Uterus (tissue), 4 donors: ENCODE data around the gene EPHA2. TPM values are rescaled to one million over a fixed set of nuclear protein-coding genes. Genes with fewer than 3 reads are reported as not detected.
"Not testable (repeated sequence)": the region's sequence is repeated elsewhere in the genome, so short reads cannot be mapped to it uniquely, and the experiment has no call there.

Experiments used
- DNase-seq, 2 donors: peaks; one replicate each; pipeline ENCODE4 v3.0.0-alpha.2; 2019 to 2020
- H3K27ac ChIP-seq, 2 donors: fragments of 200-600 bp; sonication (generic); 1 replicate in 1 of 2; 2 replicates in 1 of 2; pipeline ENCODE4 v1.5.1; 2016 to 2018
- H3K27me3 ChIP-seq, 2 donors: fragments of 200-600 bp; sonication (generic); one replicate each; pipeline ENCODE4 v1.5.1; 2018 to 2019; ENCODE audit warnings: control low read depth in 1 of 2
- H3K36me3 ChIP-seq, 2 donors: fragments of 200-600 bp; sonication (generic); one replicate each; pipeline ENCODE4 v1.5.1; 2019; ENCODE audit warnings: control low read depth in 1 of 2
- H3K4me1 ChIP-seq, 2 donors: fragments of 200-600 bp; sonication (generic); one replicate each; pipeline ENCODE4 v1.5.1; 2018 to 2019; ENCODE audit warnings: control low read depth in 1 of 2
- H3K4me3 ChIP-seq, 2 donors: fragments of 200-600 bp; sonication (generic); 1 replicate in 1 of 2; 2 replicates in 1 of 2; pipeline ENCODE4 v1.5.1; 2018 to 2019; ENCODE audit warnings: mild to moderate bottlenecking in 1 of 2
- H3K9me3 ChIP-seq, 2 donors: fragments of 200-600 bp; sonication (generic); one replicate each; pipeline ENCODE4 v1.5.1; 2019; ENCODE audit warnings: control low read depth in 1 of 2
- POLR2A ChIP-seq, 2 donors: fragments of 450-650 bp; IDR thresholded peaks; one replicate each; pipeline ENCODE4 v1.6.1; 2016; ENCODE audit warnings: antibody characterized with exemption in 2 of 2, mild to moderate bottlenecking in 1 of 2, moderate library complexity in 1 of 2
- intact Hi-C: fragments of 100-400 bp; cut with DNase I; formaldehyde crosslinking; loops from one replicate; pipeline ENCODE4 v1.15.1; 2023; ENCODE audit warnings: low total_unique reads
- total RNA-seq, 4 donors: library from RNA; depleted of rRNA in 3 of 4; stranded (reverse); fragments of >200 nt in 3 of 4; gene quantifications; one replicate each; pipeline versions ENCODE4 v1.1.0 to v1.2.4, GENCODE V29; 2014 to 2023
- TF ChIP-seq, protein P1 (sequence below), 4 experiments: fragments of 200-600 bp in 2 of 4; fragments of 450-650 bp in 2 of 4; sonication (generic) in 2 of 4; IDR thresholded peaks; one replicate each; pipeline ENCODE4 v1.5.1; 2016 to 2019; ENCODE audit warnings: antibody characterized with exemption in 4 of 4, mild to moderate bottlenecking in 2 of 4, moderate library complexity in 1 of 4
- donor health status: DM: yes; HTN: yes; CAD: no.

The EPHA2 gene
- total RNA-seq, 4 donors from 2014 or later = 2.4 to 32.9 (median 16.3) TPM

DNA sequence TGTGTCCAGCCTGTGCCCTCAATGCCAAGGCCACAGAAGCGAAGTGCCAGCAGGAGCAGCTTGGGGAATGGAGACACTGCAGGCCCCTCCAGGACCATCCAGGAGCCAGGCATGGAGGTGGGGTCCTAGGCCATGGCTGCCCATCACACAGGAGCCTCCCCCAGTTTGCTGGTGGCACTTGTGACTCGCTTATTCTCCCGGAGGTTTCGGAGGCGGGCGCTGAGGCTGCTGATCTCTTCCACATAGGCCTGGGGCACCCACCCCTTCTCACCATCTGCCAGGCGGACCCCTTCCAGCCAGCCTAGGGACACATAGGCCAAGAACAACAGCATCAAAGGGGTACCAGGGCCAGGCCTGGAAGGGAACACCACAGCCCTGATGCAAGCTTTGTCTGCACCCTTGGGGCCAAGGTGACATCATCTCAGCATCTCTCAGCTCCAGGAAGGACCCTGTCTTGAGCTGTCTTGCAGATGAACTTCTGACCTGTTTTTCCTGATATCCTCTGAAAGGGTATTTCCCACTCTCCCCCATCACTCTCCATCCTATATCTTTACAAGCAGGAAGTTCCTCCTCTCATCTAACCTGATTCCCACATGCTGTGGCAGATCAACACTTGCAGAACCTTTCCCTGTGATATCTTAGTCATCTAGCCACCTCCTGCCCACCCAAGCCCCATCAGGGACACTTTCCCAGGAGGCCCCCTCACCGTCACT lies 42.7 kb upstream of the EPHA2 start:
- no peaks in the 10 kb centered on the region for H3K9me3 ChIP-seq
- H3K27ac ChIP-seq = peak overlapping the region in 1 of 2 donors; percentile 48
- intact Hi-C loops = no loop called here
- H3K4me3 ChIP-seq = no peak overlapping the region
- no peak for DNase-seq
- peaks cover 0 to 5% of the 10 kb centered on the region in 2 donors for H3K4me1 ChIP-seq
- no peak for TF ChIP-seq POLR2A (IDR thresholded peaks at IDR 0.05)
- TF ChIP-seq, protein P1, sequence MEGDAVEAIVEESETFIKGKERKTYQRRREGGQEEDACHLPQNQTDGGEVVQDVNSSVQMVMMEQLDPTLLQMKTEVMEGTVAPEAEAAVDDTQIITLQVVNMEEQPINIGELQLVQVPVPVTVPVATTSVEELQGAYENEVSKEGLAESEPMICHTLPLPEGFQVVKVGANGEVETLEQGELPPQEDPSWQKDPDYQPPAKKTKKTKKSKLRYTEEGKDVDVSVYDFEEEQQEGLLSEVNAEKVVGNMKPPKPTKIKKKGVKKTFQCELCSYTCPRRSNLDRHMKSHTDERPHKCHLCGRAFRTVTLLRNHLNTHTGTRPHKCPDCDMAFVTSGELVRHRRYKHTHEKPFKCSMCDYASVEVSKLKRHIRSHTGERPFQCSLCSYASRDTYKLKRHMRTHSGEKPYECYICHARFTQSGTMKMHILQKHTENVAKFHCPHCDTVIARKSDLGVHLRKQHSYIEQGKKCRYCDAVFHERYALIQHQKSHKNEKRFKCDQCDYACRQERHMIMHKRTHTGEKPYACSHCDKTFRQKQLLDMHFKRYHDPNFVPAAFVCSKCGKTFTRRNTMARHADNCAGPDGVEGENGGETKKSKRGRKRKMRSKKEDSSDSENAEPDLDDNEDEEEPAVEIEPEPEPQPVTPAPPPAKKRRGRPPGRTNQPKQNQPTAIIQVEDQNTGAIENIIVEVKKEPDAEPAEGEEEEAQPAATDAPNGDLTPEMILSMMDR (IDR thresholded peaks at IDR 0.05) = no peak
- H3K27me3 ChIP-seq = no peaks in the 10 kb centered on the region
- no peaks in the 10 kb centered on the region for H3K36me3 ChIP-seq

DNA sequence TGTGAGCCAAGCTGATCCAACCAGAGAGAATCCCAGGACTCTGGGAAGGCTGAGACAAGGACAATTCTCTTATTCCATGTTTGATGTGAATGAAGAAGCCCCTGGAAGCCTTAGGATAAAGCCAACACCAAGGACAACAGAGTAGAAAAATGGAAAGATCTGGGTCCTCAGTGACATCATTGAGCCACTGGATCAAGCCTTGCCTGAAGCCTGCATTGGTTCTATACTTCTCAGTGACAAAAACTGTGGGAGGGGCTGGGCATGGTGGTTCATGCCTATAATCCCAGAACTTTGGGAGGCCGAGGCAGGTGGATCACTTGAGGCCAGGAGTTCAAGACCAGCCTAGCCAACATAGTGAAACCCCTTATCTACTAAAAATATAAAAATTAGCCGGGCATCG lies 41.0 kb upstream of the EPHA2 start:
- H3K9me3 ChIP-seq = no peaks in the 10 kb centered on the region
- peaks cover 0 to 5% of the 10 kb centered on the region in 2 donors for H3K4me1 ChIP-seq
- no peak overlapping the region for H3K4me3 ChIP-seq
- no peak for DNase-seq
- H3K36me3 ChIP-seq = no peaks in the 10 kb centered on the region
- no peaks in the 10 kb centered on the region for H3K27me3 ChIP-seq
- peak overlapping the region; percentile 65 to 82 for H3K27ac ChIP-seq
- intact Hi-C loops = no loop called here
- TF ChIP-seq, protein P1 (IDR thresholded peaks at IDR 0.05) = no peak
- no peak for TF ChIP-seq POLR2A (IDR thresholded peaks at IDR 0.05)

DNA sequence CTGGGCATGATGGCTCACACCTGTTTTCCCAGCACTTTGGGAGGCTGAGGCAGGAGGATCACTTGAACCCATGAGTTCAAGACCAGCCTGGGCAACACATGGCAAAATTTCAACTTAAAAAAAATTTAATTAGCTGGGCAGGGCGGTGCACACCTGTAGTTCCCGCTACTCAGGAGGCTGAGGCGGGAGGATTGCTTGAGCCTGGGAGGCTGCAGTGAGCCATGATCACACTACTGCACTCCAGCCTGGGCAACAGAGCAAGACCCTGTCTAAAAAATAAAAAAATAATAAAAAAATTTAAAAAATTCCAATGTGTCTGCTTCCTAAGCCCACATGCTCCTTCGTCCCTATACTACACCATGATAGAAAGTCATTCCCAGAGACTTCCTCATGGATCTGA lies 40.3 kb upstream of the EPHA2 start:
- intact Hi-C loops, H3K36me3 ChIP-seq, DNase-seq, H3K9me3 ChIP-seq, H3K4me3 ChIP-seq, H3K27me3 ChIP-seq, H3K4me1 ChIP-seq: not testable (repeated sequence)
- peak overlapping the region; percentile 65 to 82 for H3K27ac ChIP-seq

DNA sequence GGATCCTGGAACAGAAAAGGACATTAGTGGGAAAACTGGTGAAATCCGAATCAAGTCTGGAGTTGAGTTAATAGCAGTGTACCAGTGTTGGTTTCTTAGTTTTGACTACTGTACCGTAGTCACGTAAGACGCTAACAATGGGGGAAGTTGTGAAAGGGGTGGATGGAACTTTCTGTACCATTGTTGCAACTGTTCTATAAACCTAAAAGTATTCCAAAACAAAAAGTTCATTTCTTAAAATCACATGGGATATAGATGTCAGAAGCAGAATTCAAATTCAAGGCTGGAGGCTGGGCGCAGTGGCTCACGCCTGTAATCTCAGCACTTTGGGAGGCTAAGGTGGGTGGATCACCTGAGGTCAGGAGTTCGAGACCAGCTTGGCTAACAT lies 39.6 kb upstream of the EPHA2 start:
- Histone ChIP-seq H3K9me3 (no peaks in the 10 kb centered on the region), H3K4me3 (no peak overlapping the region), H3K27ac (peak overlapping the region; percentile 65 to 82), H3K4me1 (peaks cover 0 to 5% of the 10 kb centered on the region in 2 donors), H3K27me3 (no peaks in the 10 kb centered on the region), H3K36me3 (no peaks in the 10 kb centered on the region)
- intact Hi-C loops = no loop called here
- peak in 1 of 2 donors; percentile 54 for DNase-seq
- TF ChIP-seq, protein P1 (IDR thresholded peaks at IDR 0.05) = no peak
- no peak for TF ChIP-seq POLR2A (IDR thresholded peaks at IDR 0.05)

DNA sequence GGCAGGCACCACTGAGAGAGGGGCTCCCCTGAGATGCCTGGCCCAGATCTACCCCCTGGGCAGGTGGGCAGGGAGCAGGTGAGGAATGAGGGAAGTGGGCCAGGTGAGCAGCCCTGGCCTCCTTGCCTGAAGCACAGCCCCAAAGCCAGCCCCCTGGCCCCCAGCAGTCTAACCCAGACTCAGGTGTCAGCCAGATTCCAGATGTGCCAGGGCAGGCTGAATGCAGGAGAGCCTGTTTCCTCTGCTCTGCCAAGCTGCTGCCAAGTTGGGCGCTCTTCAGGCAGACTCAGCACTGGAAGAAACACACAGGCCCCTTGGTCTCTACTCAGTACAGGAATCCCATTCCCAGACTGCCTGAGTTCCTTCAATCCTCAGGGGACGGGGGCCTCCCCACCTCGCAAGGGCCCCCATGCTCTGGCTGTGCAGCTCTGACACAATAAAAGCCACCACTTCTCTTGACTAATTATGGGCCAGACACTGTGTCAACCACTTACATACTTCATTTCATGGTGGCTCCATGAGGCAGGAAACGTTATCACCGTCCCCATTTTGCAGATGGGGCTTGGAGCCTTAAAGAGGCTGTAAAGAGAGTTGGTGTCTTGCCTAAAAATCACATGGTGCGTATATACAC lies 36.2 kb upstream of the EPHA2 start:
- Histone ChIP-seq H3K36me3 (no peaks in the 10 kb centered on the region), H3K9me3 (no peaks in the 10 kb centered on the region), H3K4me3 (no peak overlapping the region), H3K27ac (no peak overlapping the region), H3K27me3 (no peaks in the 10 kb centered on the region), H3K4me1 (peaks cover 5% of the 10 kb centered on the region in 2 donors)
- TF ChIP-seq, protein P1 (IDR thresholded peaks at IDR 0.05) = no peak
- TF ChIP-seq POLR2A (IDR thresholded peaks at IDR 0.05) = no peak
- intact Hi-C loops = no loop called here
- DNase-seq = no peak
